GM12873 (cell line): Measurements from ENCODE around the gene FAM50B.
A peak's percentile ranks its signal among the peaks of the same experiment; 100 is the strongest.

Experiments used
- CTCF ChIP-seq: IDR thresholded peaks from 2 replicates; pipeline ENCODE4 v1.5.1; 2012; ENCODE audit warnings: low read depth, mild to moderate bottlenecking, moderate library complexity, low read length, control low read depth; ENCODE audit not compliant: insufficient read depth; ENCODE audit errors: missing control alignments

The FAM50B gene

GRCh38 chr6:3887150-3887700, 38.1 kb downstream of the FAM50B start:
- peak; percentile 58 for TF ChIP-seq CTCF

- no peak for TF ChIP-seq CTCF
Measured at GRCh38 chr6:3888153-3888957, 39.2 kb downstream of the FAM50B start.

DNA sequence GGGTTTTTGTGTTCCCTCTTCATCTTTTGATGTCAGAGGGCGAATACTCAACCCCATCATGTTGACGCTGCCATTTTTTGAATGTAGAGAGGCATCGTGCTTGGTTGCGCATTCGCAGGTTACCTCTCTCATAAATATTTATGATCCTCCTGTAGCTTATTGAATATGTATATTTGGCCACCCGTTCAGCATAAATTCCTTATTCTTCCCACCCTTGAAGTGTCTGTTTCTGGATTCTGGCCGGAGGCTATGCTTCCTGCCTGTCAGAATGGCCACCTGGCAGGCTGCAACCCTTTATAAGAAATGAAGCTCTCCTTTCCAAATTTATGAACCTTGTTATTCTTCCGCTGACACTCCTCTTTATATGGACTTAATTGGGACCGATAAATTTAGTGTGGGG, 40.9 kb downstream of the FAM50B start:
- no peak for TF ChIP-seq CTCF

DNA sequence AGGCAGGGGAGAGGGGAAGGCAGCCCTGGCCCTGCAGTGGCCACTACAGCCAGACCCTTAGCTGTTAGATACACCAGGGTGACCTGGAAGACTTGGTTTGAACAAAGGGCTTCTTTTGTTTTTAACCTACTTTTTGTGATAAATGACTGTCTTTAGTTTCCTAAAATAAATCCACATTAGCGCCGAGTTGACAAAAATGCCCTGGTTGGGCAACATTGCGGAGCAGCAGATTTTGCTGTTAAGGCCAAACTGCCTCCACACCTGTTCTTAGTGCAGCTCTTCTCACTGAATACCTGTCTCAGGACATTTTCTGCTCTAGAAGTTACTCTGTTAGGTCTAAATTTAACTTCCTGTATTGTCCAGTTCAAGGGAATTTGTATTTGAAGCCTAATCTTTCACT, 42.7 kb downstream of the FAM50B start:
- no peak for TF ChIP-seq CTCF

- TF ChIP-seq CTCF = no peak
Measured at GRCh38 chr6:3892603-3893002, 43.4 kb downstream of the FAM50B start.

GRCh38 chr6:3893487-3893886, 44.3 kb downstream of the FAM50B start:
- no peak for TF ChIP-seq CTCF

- no peak for TF ChIP-seq CTCF
Measured at GRCh38 chr6:3893917-3894316, 44.7 kb downstream of the FAM50B start.
